ENCODE measurements around the gene OTUB2. TPM values are rescaled to one million over a fixed set of nuclear protein-coding genes. Genes with fewer than 3 reads are reported as not detected.

Gene OTUB2
- total and polyA plus RNA-seq, 2 of the 8 experiments (the other 6 are each of a cell fraction or from before 2014, with no cell fraction given): 2.2 to 4.2 TPM

GRCh38 chr14:94059998-94060397 lies 33.9 kb downstream of the OTUB2 start:
- Histone ChIP-seq H2AK5ac (ENCODE audit: low read depth, low read length) (no peak overlapping the region), H4K20me1 (replicated peaks in 1 of 2; ENCODE audit: control insufficient read depth in 1 of 2, insufficient read depth in 2 of 2, low read length in 2 of 2) (peaks cover 9 to 11% of the 10 kb centered on the region in 2 experiments), H3K4me1 (replicated peaks in 1 of 4; ENCODE audit: control insufficient read depth in 3 of 4, insufficient read depth in 4 of 4, low read length in 3 of 4) (peaks cover 0 to 2% (median 0%) of the 10 kb centered on the region in 4 experiments; a peak in 1 of 7 replicates), H3K23me2 (ENCODE audit: low read depth, low read length) (no peaks in the 10 kb centered on the region; the same call in 1 of the 2 replicates), H3K14ac (ENCODE audit: insufficient read length) (no peak overlapping the region), H3K79me2 (ENCODE audit: control insufficient read depth in 1 of 2, insufficient read depth in 2 of 2, low read length in 2 of 2) (peaks cover 0 to 26% of the 10 kb centered on the region in 2 experiments; a peak in 2 of 4 replicates), H2BK15ac (ENCODE audit: low read length) (no peak overlapping the region), H2BK120ac (replicated peaks; ENCODE audit: low read depth, low read length) (no peak overlapping the region), H3K23ac (ENCODE audit: insufficient read length) (no peak overlapping the region), H2BK5ac (ENCODE audit: low read depth, low read length) (no peak overlapping the region), H3K18ac (ENCODE audit: extremely low read depth, low read length) (no peak overlapping the region), H2AFZ (ENCODE audit: low read length) (no peak overlapping the region), H4K91ac (replicated peaks; ENCODE audit: insufficient read length, low read length) (no peak overlapping the region), H4K5ac (ENCODE audit: insufficient read length, low read depth, low read length) (no peak overlapping the region), H4K8ac (ENCODE audit: extremely low read depth, insufficient read depth, low read length) (no peak overlapping the region; the same call in 1 of the 2 replicates), H3K27me3 (replicated peaks in 1 of 4; ENCODE audit: control insufficient read depth in 3 of 4, extremely low read depth in 1 of 4, insufficient read depth in 3 of 4, low read length in 3 of 4) (no peaks in the 10 kb centered on the region), H2BK12ac (ENCODE audit: low read depth, low read length) (no peak overlapping the region), H3K4me3 (ENCODE audit: extremely low read depth in 1 of 4, insufficient read depth in 2 of 4, low read depth in 3 of 4, low read length in 4 of 4) (no peak overlapping the region), H2BK20ac (ENCODE audit: low read length) (no peak overlapping the region), H3K56ac (replicated peaks; ENCODE audit: insufficient read length, low read depth, low read length) (no peak overlapping the region), H3K27ac (ENCODE audit: low read depth, low read length) (no peak overlapping the region), H3K4ac (replicated peaks; ENCODE audit: insufficient read length, low read depth, low read length) (no peak overlapping the region), H3K9me3 (ENCODE audit: insufficient read depth in 2 of 2, low read depth in 1 of 2, low read length in 1 of 2) (no peaks in the 10 kb centered on the region), H3K9ac (replicated peaks in 1 of 4; ENCODE audit: extremely low read depth in 1 of 4, low read depth in 3 of 4, low read length in 3 of 4) (no peak overlapping the region), H3K79me1 (ENCODE audit: low read depth, low read length) (peaks cover 4% of the 10 kb centered on the region), H3K36me3 (ENCODE audit: control insufficient read depth in 2 of 4, insufficient read depth in 4 of 4, low read length in 3 of 4) (peaks cover 24 to 66% (median 52%) of the 10 kb centered on the region in 4 experiments), H3K4me2 (ENCODE audit: insufficient read depth in 1 of 2, low read depth in 2 of 2, low read length in 2 of 2) (no peak overlapping the region)
- WGBS, 2 experiments (ENCODE audit: extremely low coverage in 1 of 2, insufficient coverage in 1 of 2, insufficient read length in 1 of 2, insufficient replicate concordance in 2 of 2, low coverage in 1 of 2, low lambda C conversion rate in 2 of 2, missing lambda C conversion rate in 1 of 2): 92% methylated on average over 5 of the region's 5 CpGs; no CpG with 5 or more reads in 1 of the 2 experiments
- ChIA-PET POLR2A (ENCODE audit: partially characterized antibody) (no interaction called here), CTCF (ENCODE audit: partially characterized antibody) (interaction anchor here (17.4 kb wide), 1 partner anchor 80 kb away, joined by 148 read pairs; no protein-coding TSS in a partner anchor)
- no peak for DNase-seq (ENCODE audit: low read depth in 1 of 2, low spot score in 2 of 2)
- no peak for FAIRE-seq
- TF ChIP-seq TCF12 (IDR thresholded peaks at IDR 0.05; ENCODE audit: low read depth, low read length) (no peak), CTBP2 (IDR thresholded peaks at IDR 0.05; ENCODE audit: borderline replicate concordance, insufficient read depth, insufficient read length, low read length) (no peak), TAF1 (IDR thresholded peaks at IDR 0.05; ENCODE audit: low read depth, low read length) (no peak), RFX5 (IDR thresholded peaks at IDR 0.05; ENCODE audit: borderline replicate concordance, low read depth, low read length) (no peak)

All from H1 (cell line).